Measurements from ENCODE around the gene THAP4.
"Not testable (repeated sequence)": the region's sequence is repeated elsewhere in the genome, so short reads cannot be mapped to it uniquely, and the experiment has no call there.

GRCh38 chr2:241566021-241566420, 70.9 kb downstream of the THAP4 start:
- TF ChIP-seq ZNF274 (IDR thresholded peaks at IDR 0.05; ENCODE audit: low read depth, low read length); SUZ12 (IDR thresholded peaks at IDR 0.05; ENCODE audit: extremely low read depth, insufficient read depth, insufficient read length): not testable (repeated sequence)

Data from NT2/D1 (cell line).